HepG2 (cell line): ENCODE data around the gene TNXB. TPM values are rescaled to one million over a fixed set of nuclear protein-coding genes. Genes with fewer than 3 reads are reported as not detected.

ENCODE experiments used
- CREB1 ChIP-seq, 2 experiments: fragments of 450-650 bp in 1 of 2; IDR thresholded peaks; 2 replicates each; pipeline ENCODE4 v1.6.1; 2016 to 2017; ENCODE audit warnings: control low read depth in 1 of 2, mild to moderate bottlenecking in 1 of 2, missing compliant biosample characterization in 1 of 2, missing genetic modification characterization in 1 of 2
- KLF9 ChIP-seq: IDR thresholded peaks from 2 replicates; pipeline ENCODE4 v1.6.1; 2016; ENCODE audit warnings: low read depth
- RFX1 ChIP-seq: fragments of 450-650 bp; IDR thresholded peaks from 2 replicates; pipeline ENCODE4 v1.6.1; 2017
- RNF2 ChIP-seq: fragments of 450-650 bp; conservative IDR thresholded peaks from 2 replicates; pipeline ENCODE4 v1.6.1; 2016; ENCODE audit warnings: low read depth
- SRSF4 ChIP-seq: fragments of 200-400 bp; formaldehyde crosslinking; IDR thresholded peaks from one replicate; pipeline ENCODE4 v1.6.1; 2018; ENCODE audit warnings: mild to moderate bottlenecking, low read depth, low read length, moderate library complexity; ENCODE audit not compliant: poor library complexity, severe bottlenecking
- TARDBP ChIP-seq: sonication (generic); formaldehyde crosslinking; IDR thresholded peaks from 2 replicates; pipeline ENCODE4 v1.8.0; 2022; ENCODE audit warnings: mild to moderate bottlenecking, missing genetic modification reagents
- TCF12 ChIP-seq, 2 experiments: fragments of 450-650 bp in 1 of 2; sonication (generic) in 1 of 2; formaldehyde crosslinking in 1 of 2; IDR thresholded peaks; 2 replicates each; pipeline versions ENCODE4 v1.6.1 to v1.8.0; 2017 to 2022; ENCODE audit warnings: antibody characterized with exemption in 1 of 2, mild to moderate bottlenecking in 1 of 2, missing genetic modification reagents in 1 of 2, moderate library complexity in 1 of 2
- TRIM24 ChIP-seq: sonication (generic); formaldehyde crosslinking; IDR thresholded peaks from 2 replicates; pipeline ENCODE4 v1.8.0; 2022; ENCODE audit warnings: mild to moderate bottlenecking, missing genetic modification reagents
- TSC22D2 ChIP-seq: sonication (generic); formaldehyde crosslinking; IDR thresholded peaks from 2 replicates; pipeline ENCODE4 v1.5.1; 2020; ENCODE audit warnings: missing genetic modification reagents, mild to moderate bottlenecking, borderline replicate concordance
- ZNF703 ChIP-seq: sonication (generic); formaldehyde crosslinking; IDR thresholded peaks from 2 replicates; pipeline ENCODE4 v1.5.1; 2020; ENCODE audit warnings: missing genetic modification reagents, mild to moderate bottlenecking, moderate library complexity, borderline replicate concordance
- ZNF781 ChIP-seq: sonication (generic); formaldehyde crosslinking; IDR thresholded peaks from 2 replicates; pipeline ENCODE4 v1.5.1; 2020; ENCODE audit warnings: borderline replicate concordance, mild to moderate bottlenecking, missing genetic modification reagents; ENCODE audit errors: not compliant biosample characterization
- ZSCAN25 ChIP-seq: sonication (generic); formaldehyde crosslinking; IDR thresholded peaks from 2 replicates; pipeline ENCODE4 v1.8.0; 2022; ENCODE audit warnings: mild to moderate bottlenecking, missing genetic modification reagents
- polyA plus RNA-seq, 8 experiments: library from polyadenylated mRNA; depleted of rRNA in 3 of 8; stranded (reverse) in 7 of 8; unstranded in 1 of 8; fragments of >200 nt; fragmentation: Illumina TruSeq in 4 of 8; extraction: Trizol in 4 of 8; gene quantifications; 2 replicates each; pipeline versions ENCODE4 v1.2.1 to v1.2.3, GENCODE V29; 2011 to 2016; ENCODE audit warnings: low read depth in 4 of 8, missing spikeins in 1 of 8, mixed read lengths in 1 of 8; ENCODE audit not compliant: insufficient read depth in 1 of 8
- total RNA-seq, 5 experiments: library from RNA; depleted of rRNA; stranded (reverse); fragments of >200 nt; fragmentation: Illumina TruSeq; extraction: Trizol; gene quantifications; 2 replicates each; pipeline ENCODE4 v1.2.3, GENCODE V29; 2016; ENCODE audit warnings: low read depth in 1 of 5
- TF ChIP-seq, protein P1 (sequence below): sonication (generic); formaldehyde crosslinking; IDR thresholded peaks from 2 replicates; pipeline ENCODE4 v1.9.0; 2022; ENCODE audit warnings: missing genetic modification reagents, mild to moderate bottlenecking, borderline replicate concordance
- TF ChIP-seq, protein P2 (sequence below), 2 experiments: sonication (generic) in 1 of 2; formaldehyde crosslinking in 1 of 2; IDR thresholded peaks; 2 replicates each; pipeline versions ENCODE4 v1.6.1 to v1.9.0; 2014 to 2022; ENCODE audit warnings: antibody characterized with exemption in 1 of 2, borderline replicate concordance in 1 of 2, inconsistent platforms in 1 of 2, low read depth in 1 of 2, missing genetic modification reagents in 1 of 2
- TF ChIP-seq, protein P3 (sequence below): sonication (generic); formaldehyde crosslinking; IDR thresholded peaks from 2 replicates; pipeline ENCODE4 v1.5.1; 2020; ENCODE audit warnings: mild to moderate bottlenecking, missing genetic modification reagents, moderate library complexity
- TF ChIP-seq, protein P4 (sequence below): sonication (generic); formaldehyde crosslinking; IDR thresholded peaks from 2 replicates; pipeline ENCODE4 v1.4.0; 2020; ENCODE audit warnings: missing genetic modification reagents, mild to moderate bottlenecking, borderline replicate concordance

TNXB gene
- total and polyA plus RNA-seq, 2 of the 13 experiments (the other 11 are each of a cell fraction or from before 2014, with no cell fraction given), result 1.6 to 2.7 TPM

DNA sequence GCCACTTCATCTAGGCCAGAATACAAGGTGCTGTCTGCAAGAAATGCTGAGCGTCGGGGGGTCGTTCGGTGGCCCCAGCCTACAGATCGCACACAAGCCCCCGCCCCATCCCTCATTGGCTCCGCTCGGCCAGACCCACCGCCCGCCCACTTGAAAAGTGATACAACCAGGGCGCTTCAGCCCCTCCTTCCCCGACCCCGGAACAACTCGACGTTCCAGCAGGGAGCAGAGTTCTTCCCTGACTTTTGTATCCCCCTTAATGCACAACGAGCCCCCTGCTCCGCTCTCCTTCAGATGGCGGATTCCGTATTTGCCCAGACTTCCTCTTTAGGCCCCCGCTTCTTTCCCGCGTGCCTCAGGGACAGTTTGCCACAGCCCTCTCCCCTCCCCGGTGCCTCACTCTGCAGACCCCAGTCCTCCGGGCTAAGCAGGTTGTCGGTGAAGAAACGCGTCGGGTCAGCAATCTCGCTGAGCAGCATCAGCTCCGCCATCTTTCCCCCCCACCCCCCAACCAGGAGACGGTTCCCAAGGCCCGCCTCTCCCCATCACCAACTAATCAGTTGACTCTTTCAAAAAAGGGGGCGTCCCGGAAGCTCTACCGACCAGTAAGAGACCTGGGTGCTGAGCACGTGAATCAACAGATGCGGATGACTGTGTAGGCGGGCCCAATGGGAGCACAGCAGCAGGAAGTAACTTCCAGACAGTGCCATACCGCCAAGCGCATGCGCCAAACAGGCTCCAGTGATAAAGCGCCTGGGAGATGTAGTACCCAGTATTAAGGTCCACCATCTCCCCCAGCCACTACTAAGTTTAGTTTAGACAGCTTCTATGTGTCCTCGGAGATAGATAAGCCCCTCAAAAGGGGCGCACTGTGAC is 18.8 kb upstream of the TNXB start, which contains the start of gene ATF6B (continued):
- no peak for TF ChIP-seq TCF12 (IDR thresholded peaks at IDR 0.05)
- TF ChIP-seq TCF12 (CRISPR knock-in tag; IDR thresholded peaks at IDR 0.05), result 0 out of 2 replicates have a peak, but pooled peaks have one; percentile 68
- no peak for TF ChIP-seq RNF2
- TF ChIP-seq, protein P1, sequence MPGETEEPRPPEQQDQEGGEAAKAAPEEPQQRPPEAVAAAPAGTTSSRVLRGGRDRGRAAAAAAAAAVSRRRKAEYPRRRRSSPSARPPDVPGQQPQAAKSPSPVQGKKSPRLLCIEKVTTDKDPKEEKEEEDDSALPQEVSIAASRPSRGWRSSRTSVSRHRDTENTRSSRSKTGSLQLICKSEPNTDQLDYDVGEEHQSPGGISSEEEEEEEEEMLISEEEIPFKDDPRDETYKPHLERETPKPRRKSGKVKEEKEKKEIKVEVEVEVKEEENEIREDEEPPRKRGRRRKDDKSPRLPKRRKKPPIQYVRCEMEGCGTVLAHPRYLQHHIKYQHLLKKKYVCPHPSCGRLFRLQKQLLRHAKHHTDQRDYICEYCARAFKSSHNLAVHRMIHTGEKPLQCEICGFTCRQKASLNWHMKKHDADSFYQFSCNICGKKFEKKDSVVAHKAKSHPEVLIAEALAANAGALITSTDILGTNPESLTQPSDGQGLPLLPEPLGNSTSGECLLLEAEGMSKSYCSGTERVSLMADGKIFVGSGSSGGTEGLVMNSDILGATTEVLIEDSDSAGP (CRISPR knock-in tag), result peak; percentile 39; the same call in 1 of the 2 replicates
- peak; percentile 82 for TF ChIP-seq CREB1 (IDR thresholded peaks at IDR 0.05)
- peak; percentile 93 for TF ChIP-seq CREB1 (CRISPR knock-in tag; IDR thresholded peaks at IDR 0.05)
- TF ChIP-seq ZSCAN25 (CRISPR knock-in tag), result no peak
- TF ChIP-seq, protein P2, sequence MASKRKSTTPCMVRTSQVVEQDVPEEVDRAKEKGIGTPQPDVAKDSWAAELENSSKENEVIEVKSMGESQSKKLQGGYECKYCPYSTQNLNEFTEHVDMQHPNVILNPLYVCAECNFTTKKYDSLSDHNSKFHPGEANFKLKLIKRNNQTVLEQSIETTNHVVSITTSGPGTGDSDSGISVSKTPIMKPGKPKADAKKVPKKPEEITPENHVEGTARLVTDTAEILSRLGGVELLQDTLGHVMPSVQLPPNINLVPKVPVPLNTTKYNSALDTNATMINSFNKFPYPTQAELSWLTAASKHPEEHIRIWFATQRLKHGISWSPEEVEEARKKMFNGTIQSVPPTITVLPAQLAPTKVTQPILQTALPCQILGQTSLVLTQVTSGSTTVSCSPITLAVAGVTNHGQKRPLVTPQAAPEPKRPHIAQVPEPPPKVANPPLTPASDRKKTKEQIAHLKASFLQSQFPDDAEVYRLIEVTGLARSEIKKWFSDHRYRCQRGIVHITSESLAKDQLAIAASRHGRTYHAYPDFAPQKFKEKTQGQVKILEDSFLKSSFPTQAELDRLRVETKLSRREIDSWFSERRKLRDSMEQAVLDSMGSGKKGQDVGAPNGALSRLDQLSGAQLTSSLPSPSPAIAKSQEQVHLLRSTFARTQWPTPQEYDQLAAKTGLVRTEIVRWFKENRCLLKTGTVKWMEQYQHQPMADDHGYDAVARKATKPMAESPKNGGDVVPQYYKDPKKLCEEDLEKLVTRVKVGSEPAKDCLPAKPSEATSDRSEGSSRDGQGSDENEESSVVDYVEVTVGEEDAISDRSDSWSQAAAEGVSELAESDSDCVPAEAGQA (IDR thresholded peaks at IDR 0.05; ENCODE audit: low read depth), result 0 out of 2 replicates have a peak, but pooled peaks have one; percentile 31
- TF ChIP-seq, protein P2 (CRISPR knock-in tag; IDR thresholded peaks at IDR 0.05; ENCODE audit: borderline replicate concordance), result no peak
- TF ChIP-seq SRSF4, result no peak
- TF ChIP-seq KLF9 (CRISPR knock-in tag), result no peak
- TF ChIP-seq TARDBP (CRISPR knock-in tag), result peak; percentile 80
- peak; percentile 81 for TF ChIP-seq ZNF781 (CRISPR knock-in tag)
- no peak for TF ChIP-seq TRIM24 (CRISPR knock-in tag)
- TF ChIP-seq ZNF703 (CRISPR knock-in tag), result no peak
- TF ChIP-seq, protein P3, sequence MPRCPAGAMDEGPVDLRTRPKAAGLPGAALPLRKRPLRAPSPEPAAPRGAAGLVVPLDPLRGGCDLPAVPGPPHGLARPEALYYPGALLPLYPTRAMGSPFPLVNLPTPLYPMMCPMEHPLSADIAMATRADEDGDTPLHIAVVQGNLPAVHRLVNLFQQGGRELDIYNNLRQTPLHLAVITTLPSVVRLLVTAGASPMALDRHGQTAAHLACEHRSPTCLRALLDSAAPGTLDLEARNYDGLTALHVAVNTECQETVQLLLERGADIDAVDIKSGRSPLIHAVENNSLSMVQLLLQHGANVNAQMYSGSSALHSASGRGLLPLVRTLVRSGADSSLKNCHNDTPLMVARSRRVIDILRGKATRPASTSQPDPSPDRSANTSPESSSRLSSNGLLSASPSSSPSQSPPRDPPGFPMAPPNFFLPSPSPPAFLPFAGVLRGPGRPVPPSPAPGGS, result peak; percentile 41; the same call in 1 of the 2 replicates
- TF ChIP-seq, protein P4, sequence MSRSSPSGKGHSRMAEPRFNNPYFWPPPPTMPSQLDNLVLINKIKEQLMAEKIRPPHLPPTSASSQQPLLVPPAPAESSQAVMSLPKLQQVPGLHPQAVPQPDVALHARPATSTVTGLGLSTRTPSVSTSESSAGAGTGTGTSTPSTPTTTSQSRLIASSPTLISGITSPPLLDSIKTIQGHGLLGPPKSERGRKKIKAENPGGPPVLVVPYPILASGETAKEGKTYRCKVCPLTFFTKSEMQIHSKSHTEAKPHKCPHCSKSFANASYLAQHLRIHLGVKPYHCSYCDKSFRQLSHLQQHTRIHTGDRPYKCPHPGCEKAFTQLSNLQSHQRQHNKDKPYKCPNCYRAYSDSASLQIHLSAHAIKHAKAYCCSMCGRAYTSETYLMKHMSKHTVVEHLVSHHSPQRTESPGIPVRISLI, result no peak
- peak; percentile 85; the same call in 1 of the 2 replicates for TF ChIP-seq TSC22D2
- peak; percentile 6; the same call in 1 of the 2 replicates for TF ChIP-seq RFX1
